Prostate gland (tissue), 2 donors: ENCODE results near the gene USP4.

Source experiments
- CTCF ChIP-seq, 4 experiments: fragments of 200-600 bp in 2 of 4; fragments of 450-650 bp in 2 of 4; sonication (generic) in 2 of 4; IDR thresholded peaks; 1 replicate in 3 of 4; 2 replicates in 1 of 4; pipeline ENCODE4 v1.5.1; 2016 to 2019; ENCODE audit warnings: antibody characterized with exemption in 4 of 4, mild to moderate bottlenecking in 2 of 4, moderate library complexity in 2 of 4
- POLR2A ChIP-seq: fragments of 450-650 bp; IDR thresholded peaks from one replicate; pipeline ENCODE4 v1.6.1; 2016; ENCODE audit warnings: antibody characterized with exemption, mild to moderate bottlenecking
- POLR2AphosphoS5 ChIP-seq: sonication (generic); formaldehyde crosslinking; IDR thresholded peaks from one replicate; pipeline ENCODE4 v1.6.1; 2017; ENCODE audit warnings: antibody characterized with exemption

GRCh38 chr3:49333916-49334633 lies 5.8 kb downstream of the USP4 start:
- TF ChIP-seq POLR2A, result no peak
- TF ChIP-seq CTCF (IDR thresholded peaks at IDR 0.05), result no peak
- TF ChIP-seq POLR2AphosphoS5, result no peak
